HepG2 (cell line): ENCODE measurements around the gene ANG. TPM values are rescaled to one million over a fixed set of nuclear protein-coding genes. Genes with fewer than 3 reads are reported as not detected.

Experiments
- CBX1 ChIP-seq: IDR thresholded peaks from one replicate; pipeline ENCODE4 v1.6.1; 2016; ENCODE audit warnings: antibody characterized with exemption, low read depth
- ELF4 ChIP-seq: sonication (generic); formaldehyde crosslinking; IDR thresholded peaks from 2 replicates; pipeline ENCODE4 v1.5.0; 2020; ENCODE audit warnings: missing genetic modification reagents, mild to moderate bottlenecking, moderate library complexity, borderline replicate concordance
- HOXA9 ChIP-seq: sonication (generic); formaldehyde crosslinking; IDR thresholded peaks from 2 replicates; pipeline ENCODE4 v1.8.1; 2022; ENCODE audit warnings: missing genetic modification reagents, mild to moderate bottlenecking, moderate library complexity, borderline replicate concordance
- KLF15 ChIP-seq: sonication (generic); formaldehyde crosslinking; IDR thresholded peaks from 2 replicates; pipeline ENCODE4 v1.8.1; 2023; ENCODE audit warnings: borderline replicate concordance, mild to moderate bottlenecking, inconsistent platforms, missing genetic modification reagents, mixed read lengths
- KMT2B ChIP-seq: IDR thresholded peaks from 2 replicates; pipeline ENCODE4 v1.6.1; 2016; ENCODE audit warnings: missing genetic modification reagents, missing compliant biosample characterization
- NR2F1 ChIP-seq, 2 experiments: fragments of 450-650 bp in 1 of 2; formaldehyde crosslinking in 1 of 2; IDR thresholded peaks; 2 replicates each; pipeline versions ENCODE4 v1.5.0 to v1.6.1; 2016 to 2020; ENCODE audit warnings: mild to moderate bottlenecking in 1 of 2, missing compliant biosample characterization in 1 of 2, missing genetic modification reagents in 1 of 2, moderate library complexity in 1 of 2
- PRPF4 ChIP-seq: fragments of 200-400 bp; formaldehyde crosslinking; IDR thresholded peaks from 2 replicates; pipeline ENCODE4 v1.6.1; 2016; ENCODE audit warnings: low read length, low read depth; ENCODE audit not compliant: poor library complexity, severe bottlenecking
- SNAPC4 ChIP-seq: sonication (generic); formaldehyde crosslinking; IDR thresholded peaks from 2 replicates; pipeline ENCODE4 v1.4.0; 2020; ENCODE audit warnings: mild to moderate bottlenecking, missing genetic modification reagents
- SP5 ChIP-seq: IDR thresholded peaks from 2 replicates; pipeline ENCODE4 v1.6.1; 2016; ENCODE audit warnings: low read depth, borderline replicate concordance
- ZMYM2 ChIP-seq: sonication (generic); formaldehyde crosslinking; IDR thresholded peaks from 2 replicates; pipeline ENCODE4 v1.8.0; 2022; ENCODE audit warnings: mild to moderate bottlenecking, missing genetic modification reagents
- ZNF431 ChIP-seq: sonication (generic); formaldehyde crosslinking; IDR thresholded peaks from 2 replicates; pipeline ENCODE4 v1.9.0; 2022; ENCODE audit warnings: missing genetic modification reagents, low read depth, mild to moderate bottlenecking, borderline replicate concordance
- ZNF549 ChIP-seq: sonication (generic); formaldehyde crosslinking; IDR thresholded peaks from 2 replicates; pipeline ENCODE4 v1.5.0; 2020; ENCODE audit warnings: missing genetic modification reagents
- ZNF784 ChIP-seq: sonication (generic); formaldehyde crosslinking; IDR thresholded peaks from 2 replicates; pipeline ENCODE4 v1.5.1; 2020; ENCODE audit warnings: missing genetic modification reagents, mild to moderate bottlenecking, borderline replicate concordance
- polyA plus RNA-seq, 8 experiments: library from polyadenylated mRNA; depleted of rRNA in 3 of 8; stranded (reverse) in 7 of 8; unstranded in 1 of 8; fragments of >200 nt; fragmentation: Illumina TruSeq in 4 of 8; extraction: Trizol in 4 of 8; gene quantifications; 2 replicates each; pipeline versions ENCODE4 v1.2.1 to v1.2.3, GENCODE V29; 2011 to 2016; ENCODE audit warnings: low read depth in 4 of 8, missing spikeins in 1 of 8, mixed read lengths in 1 of 8; ENCODE audit not compliant: insufficient read depth in 1 of 8
- total RNA-seq, 5 experiments: library from RNA; depleted of rRNA; stranded (reverse); fragments of >200 nt; fragmentation: Illumina TruSeq; extraction: Trizol; gene quantifications; 2 replicates each; pipeline ENCODE4 v1.2.3, GENCODE V29; 2016; ENCODE audit warnings: low read depth in 1 of 5
- TF ChIP-seq, protein P1 (sequence below): sonication (generic); formaldehyde crosslinking; IDR thresholded peaks from 2 replicates; pipeline ENCODE4 v1.4.0; 2020; ENCODE audit warnings: missing genetic modification reagents
- TF ChIP-seq, protein P2 (sequence below): sonication (generic); formaldehyde crosslinking; IDR thresholded peaks from 2 replicates; pipeline ENCODE4 v1.4.0; 2020; ENCODE audit warnings: missing genetic modification reagents

Gene ANG
- total and polyA plus RNA-seq, 2 of the 13 experiments (the other 11 are each of a cell fraction or from before 2014, with no cell fraction given), result 83.6 to 401 TPM

- TF ChIP-seq NR2F1 (CRISPR knock-in tag; IDR thresholded peaks at IDR 0.05) (no peak), KMT2B (no peak), ZNF431 (CRISPR knock-in tag) (peak; percentile 22; the same call in 1 of the 2 replicates), KLF15 (no peak), ZMYM2 (no peak; the same call in 1 of the 2 replicates), ZNF784 (CRISPR knock-in tag) (no peak; the same call in 1 of the 2 replicates), SNAPC4 (CRISPR knock-in tag) (0 out of 2 replicates have a peak, but pooled peaks have one; percentile 32), ZNF549 (0 out of 2 replicates have a peak, but pooled peaks have one; percentile 63), SP5 (CRISPR knock-in tag) (no peak), CBX1 (no peak), PRPF4 (peak; percentile 77), ELF4 (CRISPR knock-in tag) (no peak), HOXA9 (CRISPR knock-in tag) (no peak; the same call in 1 of the 2 replicates)
- TF ChIP-seq, protein P1, sequence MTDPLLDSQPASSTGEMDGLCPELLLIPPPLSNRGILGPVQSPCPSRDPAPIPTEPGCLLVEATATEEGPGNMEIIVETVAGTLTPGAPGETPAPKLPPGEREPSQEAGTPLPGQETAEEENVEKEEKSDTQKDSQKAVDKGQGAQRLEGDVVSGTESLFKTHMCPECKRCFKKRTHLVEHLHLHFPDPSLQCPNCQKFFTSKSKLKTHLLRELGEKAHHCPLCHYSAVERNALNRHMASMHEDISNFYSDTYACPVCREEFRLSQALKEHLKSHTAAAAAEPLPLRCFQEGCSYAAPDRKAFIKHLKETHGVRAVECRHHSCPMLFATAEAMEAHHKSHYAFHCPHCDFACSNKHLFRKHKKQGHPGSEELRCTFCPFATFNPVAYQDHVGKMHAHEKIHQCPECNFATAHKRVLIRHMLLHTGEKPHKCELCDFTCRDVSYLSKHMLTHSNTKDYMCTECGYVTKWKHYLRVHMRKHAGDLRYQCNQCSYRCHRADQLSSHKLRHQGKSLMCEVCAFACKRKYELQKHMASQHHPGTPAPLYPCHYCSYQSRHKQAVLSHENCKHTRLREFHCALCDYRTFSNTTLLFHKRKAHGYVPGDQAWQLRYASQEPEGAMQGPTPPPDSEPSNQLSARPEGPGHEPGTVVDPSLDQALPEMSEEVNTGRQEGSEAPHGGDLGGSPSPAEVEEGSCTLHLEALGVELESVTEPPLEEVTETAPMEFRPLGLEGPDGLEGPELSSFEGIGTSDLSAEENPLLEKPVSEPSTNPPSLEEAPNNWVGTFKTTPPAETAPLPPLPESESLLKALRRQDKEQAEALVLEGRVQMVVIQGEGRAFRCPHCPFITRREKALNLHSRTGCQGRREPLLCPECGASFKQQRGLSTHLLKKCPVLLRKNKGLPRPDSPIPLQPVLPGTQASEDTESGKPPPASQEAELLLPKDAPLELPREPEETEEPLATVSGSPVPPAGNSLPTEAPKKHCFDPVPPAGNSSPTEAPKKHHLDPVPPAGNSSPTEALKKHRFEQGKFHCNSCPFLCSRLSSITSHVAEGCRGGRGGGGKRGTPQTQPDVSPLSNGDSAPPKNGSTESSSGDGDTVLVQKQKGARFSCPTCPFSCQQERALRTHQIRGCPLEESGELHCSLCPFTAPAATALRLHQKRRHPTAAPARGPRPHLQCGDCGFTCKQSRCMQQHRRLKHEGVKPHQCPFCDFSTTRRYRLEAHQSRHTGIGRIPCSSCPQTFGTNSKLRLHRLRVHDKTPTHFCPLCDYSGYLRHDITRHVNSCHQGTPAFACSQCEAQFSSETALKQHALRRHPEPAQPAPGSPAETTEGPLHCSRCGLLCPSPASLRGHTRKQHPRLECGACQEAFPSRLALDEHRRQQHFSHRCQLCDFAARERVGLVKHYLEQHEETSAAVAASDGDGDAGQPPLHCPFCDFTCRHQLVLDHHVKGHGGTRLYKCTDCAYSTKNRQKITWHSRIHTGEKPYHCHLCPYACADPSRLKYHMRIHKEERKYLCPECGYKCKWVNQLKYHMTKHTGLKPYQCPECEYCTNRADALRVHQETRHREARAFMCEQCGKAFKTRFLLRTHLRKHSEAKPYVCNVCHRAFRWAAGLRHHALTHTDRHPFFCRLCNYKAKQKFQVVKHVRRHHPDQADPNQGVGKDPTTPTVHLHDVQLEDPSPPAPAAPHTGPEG (CRISPR knock-in tag), result no peak; the same call in 1 of the 2 replicates
- TF ChIP-seq, protein P2, sequence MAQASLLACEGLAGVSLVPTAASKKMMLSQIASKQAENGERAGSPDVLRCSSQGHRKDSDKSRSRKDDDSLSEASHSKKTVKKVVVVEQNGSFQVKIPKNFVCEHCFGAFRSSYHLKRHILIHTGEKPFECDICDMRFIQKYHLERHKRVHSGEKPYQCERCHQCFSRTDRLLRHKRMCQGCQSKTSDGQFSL (CRISPR knock-in tag), result no peak; the same call in 1 of the 2 replicates
Measured at GRCh38 chr14:20683125-20683890, 5.3 kb upstream of the ANG start (continued).
